HUES64 (cell line): ENCODE data around the gene SNRPD3.
"Not testable (repeated sequence)": the region's sequence is repeated elsewhere in the genome, so short reads cannot be mapped to it uniquely, and the experiment has no call there.

ENCODE experiments used
- H3K27ac ChIP-seq: 2 replicates; pipeline ENCODE4 v1.7.0; 2013; ENCODE audit warnings: low read depth, low read length, inconsistent platforms
- H3K27me3 ChIP-seq: 2 replicates; pipeline ENCODE4 v1.6.1; 2013; ENCODE audit warnings: mild to moderate bottlenecking, low read length; ENCODE audit not compliant: insufficient read depth
- H3K36me3 ChIP-seq: 2 replicates; pipeline ENCODE4 v1.6.1; 2013; ENCODE audit warnings: mild to moderate bottlenecking, low read length; ENCODE audit not compliant: insufficient read depth
- H3K4me1 ChIP-seq: 2 replicates; pipeline ENCODE4 v1.6.1; 2013; ENCODE audit warnings: mild to moderate bottlenecking, low read length, moderate library complexity; ENCODE audit not compliant: insufficient read depth
- H3K4me3 ChIP-seq: 2 replicates; pipeline ENCODE4 v1.5.1; 2013; ENCODE audit warnings: mild to moderate bottlenecking, low read length, moderate library complexity
- H3K9ac ChIP-seq: 2 replicates; pipeline ENCODE4 v1.6.1; 2013; ENCODE audit warnings: mild to moderate bottlenecking, low read depth, low read length
- H3K9me3 ChIP-seq: 2 replicates; pipeline ENCODE4 v1.6.1; 2013; ENCODE audit warnings: low read depth, low read length; ENCODE audit not compliant: insufficient read depth
- WGBS: fragments of 150-250, 120-280 bp; methylation state at CpG from one replicate; pipeline ENCODE4 v1.1.7; 2013; ENCODE audit warnings: missing lambda C conversion rate; 5-methylcytosine and 5-hydroxymethylcytosine counted together

The SNRPD3 gene

DNA sequence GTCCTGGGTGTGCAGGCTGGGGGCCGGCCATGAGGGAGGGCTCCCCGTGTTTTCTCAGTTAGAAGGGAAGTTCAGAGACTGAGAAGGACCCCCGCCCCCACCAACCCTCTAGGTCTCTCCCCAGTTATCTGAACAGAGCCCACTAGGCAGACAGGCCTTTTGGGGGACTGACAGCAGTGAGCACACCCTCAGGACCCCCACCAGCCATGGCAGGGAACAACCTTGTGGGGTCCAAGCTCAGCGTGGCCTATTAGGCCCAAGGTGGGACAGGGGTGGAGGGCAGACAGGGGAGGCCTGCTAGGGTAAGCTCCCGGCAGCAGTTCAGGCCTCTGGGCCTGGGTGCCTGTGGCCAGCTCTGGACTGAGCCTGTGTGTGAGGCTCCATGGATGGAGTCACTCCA, 31.5 kb downstream of the SNRPD3 start:
- Histone ChIP-seq H3K9ac (no peak overlapping the region), H3K4me1 (peaks cover 3% of the 10 kb centered on the region; the same call in 1 of the 2 replicates), H3K36me3 (peaks cover 16% of the 10 kb centered on the region), H3K9me3 (no peaks in the 10 kb centered on the region), H3K27me3 (no peaks in the 10 kb centered on the region), H3K4me3 (no peak overlapping the region), H3K27ac (no peak overlapping the region)
- WGBS: 92% methylated on average over 5 of the region's 5 CpGs

DNA sequence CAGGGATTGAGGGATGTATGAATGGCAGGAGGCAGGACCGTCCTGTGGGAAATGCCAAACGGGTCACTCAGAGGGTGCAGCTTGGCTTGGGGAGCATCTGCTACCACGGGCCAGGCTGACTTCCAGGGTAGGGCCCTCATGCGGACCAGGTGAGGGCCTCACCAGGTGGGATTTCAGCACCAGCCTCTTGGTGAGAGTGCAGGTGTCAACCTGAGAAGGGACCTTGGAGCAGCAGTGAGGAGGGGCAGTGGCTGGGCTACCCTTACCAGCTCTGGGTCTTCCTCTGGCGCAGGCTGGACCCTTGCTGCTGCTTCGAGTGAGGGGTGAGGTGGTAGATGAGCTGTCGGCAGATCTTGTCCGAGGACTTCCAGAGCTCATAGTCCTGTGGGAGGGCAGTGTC, 32.1 kb downstream of the SNRPD3 start:
- H3K27ac ChIP-seq: no peak overlapping the region
- peaks cover 16% of the 10 kb centered on the region for H3K36me3 ChIP-seq
- H3K4me1 ChIP-seq: peaks cover 3% of the 10 kb centered on the region; the same call in 1 of the 2 replicates
- H3K4me3 ChIP-seq: no peak overlapping the region
- no peaks in the 10 kb centered on the region for H3K27me3 ChIP-seq
- no peak overlapping the region for H3K9ac ChIP-seq
- H3K9me3 ChIP-seq: no peaks in the 10 kb centered on the region
- WGBS: 92% methylated on average over 8 of the region's 8 CpGs

GRCh38 chr22:24588381-24588756, 32.6 kb downstream of the SNRPD3 start:
- H3K36me3 ChIP-seq: peaks cover 16% of the 10 kb centered on the region
- no peak overlapping the region for H3K9ac ChIP-seq
- H3K27me3 ChIP-seq: no peaks in the 10 kb centered on the region
- no peak overlapping the region for H3K27ac ChIP-seq
- no peak overlapping the region for H3K4me3 ChIP-seq
- peaks cover 6% of the 10 kb centered on the region; the same call in 1 of the 2 replicates for H3K4me1 ChIP-seq
- 93% methylated on average over 13 of the region's 13 CpGs for WGBS
- H3K9me3 ChIP-seq: no peaks in the 10 kb centered on the region

DNA sequence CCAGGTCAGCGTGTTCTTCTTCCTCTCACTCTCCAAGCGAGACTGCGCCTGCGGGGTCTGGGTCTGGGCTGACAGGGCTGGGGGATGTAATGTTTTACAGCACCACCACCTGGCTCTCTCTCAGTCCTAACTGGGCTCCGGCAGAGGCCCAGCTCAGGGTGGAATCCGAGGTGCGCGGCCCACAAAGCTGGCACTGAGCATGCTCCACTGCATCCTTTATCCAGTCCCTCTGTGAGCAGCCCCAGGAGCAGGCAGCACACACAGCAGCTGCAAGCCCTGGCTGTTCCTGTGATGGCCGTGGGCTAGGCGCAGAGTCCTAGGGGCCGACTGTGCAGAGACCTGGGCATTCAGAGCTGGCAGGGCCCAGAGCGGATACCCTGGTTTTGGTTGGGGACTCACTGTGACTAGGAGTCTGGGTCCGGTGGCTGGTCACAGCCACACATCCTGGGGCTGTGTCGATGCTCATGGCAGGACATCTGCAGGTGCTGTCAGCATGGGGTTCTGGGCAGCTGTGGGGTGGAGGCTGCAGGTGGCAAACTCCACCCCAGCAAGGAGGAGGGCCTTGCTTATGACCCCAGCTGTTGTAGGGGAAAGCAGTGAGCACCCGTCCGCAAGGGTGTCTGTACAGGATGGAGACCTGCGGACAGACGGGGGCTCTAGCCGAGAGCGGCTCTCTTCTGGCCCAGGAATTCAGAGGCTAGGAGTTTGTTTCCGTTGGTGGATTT, 33.1 kb downstream of the SNRPD3 start:
- Histone ChIP-seq H3K36me3 (peaks cover 16% of the 10 kb centered on the region), H3K4me1 (peaks cover 11% of the 10 kb centered on the region; the same call in 1 of the 2 replicates), H3K4me3 (no peak overlapping the region), H3K27ac (no peak overlapping the region), H3K9ac (no peak overlapping the region), H3K27me3 (no peaks in the 10 kb centered on the region), H3K9me3 (no peaks in the 10 kb centered on the region)
- 93% methylated on average over 21 of the region's 21 CpGs for WGBS

- H3K9me3 ChIP-seq: no peaks in the 10 kb centered on the region
- H3K27me3 ChIP-seq: no peaks in the 10 kb centered on the region
- WGBS: 90% methylated on average over 7 of the region's 7 CpGs
- H3K9ac ChIP-seq: no peak overlapping the region
- H3K4me1 ChIP-seq: peaks cover 11% of the 10 kb centered on the region
- no peak overlapping the region for H3K27ac ChIP-seq
- H3K36me3 ChIP-seq: peaks cover 16% of the 10 kb centered on the region
- H3K4me3 ChIP-seq: no peak overlapping the region
Measured at GRCh38 chr22:24589518-24590030, 33.8 kb downstream of the SNRPD3 start.

DNA sequence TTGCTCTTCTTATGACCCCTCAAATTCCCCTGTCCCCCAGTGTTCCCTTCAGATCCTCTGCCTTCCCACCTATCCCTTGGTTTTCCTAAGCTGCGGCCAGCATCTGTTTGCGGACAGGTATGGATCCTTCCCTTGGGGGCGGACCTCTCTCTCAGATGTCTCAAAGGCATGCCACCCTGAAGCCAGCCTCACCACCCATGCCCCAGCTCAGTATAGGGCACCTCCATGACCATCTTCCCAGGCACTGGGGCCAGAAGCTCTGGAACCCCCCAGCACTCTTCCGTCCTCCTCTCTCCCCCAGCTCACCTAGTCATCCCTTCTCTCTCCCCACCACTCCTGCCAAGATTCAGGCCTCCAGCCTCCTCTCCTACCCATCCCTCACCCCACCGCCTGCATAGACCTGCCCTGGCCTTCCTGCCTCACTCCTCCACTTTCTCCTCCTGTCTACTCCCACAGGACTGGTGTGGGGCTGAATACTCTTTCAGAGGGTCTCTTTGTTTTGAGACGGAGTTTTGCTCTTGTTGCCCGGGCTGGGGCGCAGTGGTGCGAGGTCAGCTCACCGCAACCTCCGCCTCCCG, 34.9 kb downstream of the SNRPD3 start:
- H3K4me3 ChIP-seq: no peak overlapping the region
- peaks cover 11% of the 10 kb centered on the region for H3K4me1 ChIP-seq
- no peak overlapping the region for H3K9ac ChIP-seq
- H3K36me3 ChIP-seq: peaks cover 16% of the 10 kb centered on the region
- H3K27ac ChIP-seq: no peak overlapping the region
- H3K27me3 ChIP-seq: no peaks in the 10 kb centered on the region
- no peaks in the 10 kb centered on the region for H3K9me3 ChIP-seq
- 95% methylated on average over 12 of the region's 12 CpGs for WGBS

DNA sequence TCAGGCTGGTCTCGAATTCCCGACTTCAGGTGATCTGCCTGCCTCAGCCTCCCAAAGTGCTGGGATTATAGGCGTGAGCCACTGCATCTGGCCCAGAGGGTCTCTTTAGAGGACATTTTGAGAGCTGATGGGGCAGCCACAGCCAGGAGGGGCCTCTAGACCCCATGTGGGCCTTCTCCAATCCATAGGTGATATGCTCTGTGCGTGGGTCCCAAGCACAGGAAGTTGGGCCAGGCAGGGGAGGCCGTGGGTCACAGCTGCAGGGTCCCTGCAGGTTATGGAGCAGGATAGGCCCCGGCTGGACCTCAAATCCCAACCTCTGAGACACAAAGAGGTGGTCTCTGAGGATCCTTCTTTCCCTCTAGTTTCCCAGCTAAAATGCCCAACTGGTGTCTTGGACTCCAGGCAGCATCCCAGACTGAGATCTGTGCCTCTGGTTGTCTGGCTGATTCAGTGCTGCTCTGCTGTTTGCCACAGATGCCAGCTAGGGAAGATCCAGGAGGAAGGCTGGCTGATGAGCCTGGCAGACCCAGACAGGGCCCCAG, 35.6 kb downstream of the SNRPD3 start:
- Histone ChIP-seq H3K9me3 (no peaks in the 10 kb centered on the region), H3K4me1 (peaks cover 11% of the 10 kb centered on the region), H3K9ac (no peak overlapping the region), H3K36me3 (peaks cover 11% of the 10 kb centered on the region), H3K4me3 (no peak overlapping the region), H3K27ac (no peak overlapping the region), H3K27me3 (no peaks in the 10 kb centered on the region)
- 90% methylated on average over 6 of the region's 6 CpGs for WGBS

DNA sequence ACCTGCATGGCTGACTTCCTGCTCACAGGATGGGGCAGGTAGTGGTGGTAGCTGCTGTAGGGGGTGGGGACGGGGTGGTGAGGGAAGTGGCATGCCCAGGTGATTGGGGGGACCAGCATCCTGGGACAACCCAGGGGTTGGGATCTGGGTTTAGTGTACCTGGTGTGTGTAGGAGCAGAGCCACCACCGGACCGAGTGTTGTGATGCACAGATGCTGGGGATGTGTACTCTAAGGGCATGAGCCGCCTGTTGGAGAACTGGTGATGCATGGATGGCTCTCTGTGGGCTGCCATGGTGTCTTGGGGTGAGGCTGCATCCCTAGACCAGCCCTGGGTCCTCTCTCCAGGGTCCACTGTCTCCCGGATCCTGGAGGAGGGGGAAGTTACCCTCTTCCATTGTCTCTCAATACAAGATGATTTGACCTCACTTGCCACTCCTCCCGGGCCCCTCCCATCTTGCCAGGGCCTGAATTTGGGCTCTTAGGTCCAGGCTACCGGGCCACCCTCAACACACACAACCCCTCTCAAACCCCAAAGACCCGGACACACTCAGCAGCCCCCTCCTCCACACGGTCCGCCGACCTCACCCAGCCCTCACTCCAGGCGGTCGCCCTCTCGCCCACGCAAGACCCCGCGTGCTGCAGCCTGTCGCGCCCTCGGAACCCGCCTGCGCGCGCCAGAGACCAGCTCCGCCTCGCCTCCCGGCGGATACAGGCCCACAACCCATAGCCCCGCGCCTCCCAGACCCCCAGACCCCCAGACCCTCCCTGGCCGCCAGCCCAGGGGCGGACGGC, 36.5 kb downstream of the SNRPD3 start:
- Histone ChIP-seq H3K36me3 (peaks cover 8% of the 10 kb centered on the region), H3K4me1 (peaks cover 11% of the 10 kb centered on the region), H3K27ac (peak overlapping the region; percentile 49; the same call in 1 of the 2 replicates), H3K9ac (peak overlapping the region; percentile 83), H3K4me3 (peak overlapping the region; percentile 66), H3K27me3 (no peaks in the 10 kb centered on the region), H3K9me3 (no peaks in the 10 kb centered on the region)
- WGBS: 11% methylated on average over 32 of the region's 33 CpGs

- no peaks in the 10 kb centered on the region for H3K27me3 ChIP-seq
- peak within 1 kb of the TSS; percentile 66 for H3K4me3 ChIP-seq
- H3K9ac ChIP-seq: peak within 1 kb of the TSS; percentile 83
- H3K36me3 ChIP-seq: peaks cover 4% of the 10 kb centered on the region
- H3K4me1 ChIP-seq: peaks cover 11% of the 10 kb centered on the region
- H3K9me3 ChIP-seq: no peaks in the 10 kb centered on the region
- WGBS: 6% methylated on average over 72 of the region's 72 CpGs
- H3K27ac ChIP-seq: peak within 1 kb of the TSS; percentile 73
Measured at GRCh38 chr22:24592851-24593558, 37.2 kb downstream of the SNRPD3 start, which contains the start of gene LRRC75B. Gene LRRC75B, minus strand, starts transcription at chr22:24593073. Its CDS starts 34 bp downstream, at chr22:24593039.

DNA sequence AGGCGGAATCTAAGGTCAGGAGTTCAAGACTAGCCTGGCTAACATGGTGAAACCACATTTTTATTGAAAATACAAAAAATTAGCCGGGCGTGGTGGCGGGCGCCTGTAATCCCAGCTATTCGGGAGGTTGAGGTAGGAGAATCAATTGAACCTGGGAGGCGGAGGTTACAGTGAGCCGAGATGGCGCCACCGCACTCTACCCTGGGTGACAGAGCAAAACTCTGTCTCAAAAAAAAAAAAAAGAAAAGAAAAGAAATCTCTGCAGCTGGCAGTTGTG, 37.7 kb downstream of the SNRPD3 start:
- Histone ChIP-seq H3K9ac (peak overlapping the region; percentile 83), H3K4me3 (peak overlapping the region; percentile 66), H3K27ac (peak overlapping the region; percentile 73; the same call in 1 of the 2 replicates), H3K4me1 (peaks cover 11% of the 10 kb centered on the region)
- WGBS: 89% methylated on average over 10 of the region's 10 CpGs
- H3K27me3 ChIP-seq, H3K9me3 ChIP-seq, H3K36me3 ChIP-seq: not testable (repeated sequence)
